Activated CD4-positive, alpha-beta T cell treated with anti-CD3 and anti-CD28 coated beads for 36 hours (primary cell): ENCODE data around the gene YBX1. TPM values are rescaled to one million over a fixed set of nuclear protein-coding genes. Genes with fewer than 3 reads are reported as not detected.
A peak's percentile ranks its signal among the peaks of the same experiment; 100 is the strongest.

Experiments
- ATAC-seq: fragments of 200-7000 bp; cut with Tn5 transposase; one replicate; pipeline ENCODE4 v1.10.0; 2021; ENCODE audit warnings: mild to moderate bottlenecking, moderate library complexity
- CTCF ChIA-PET: fragments of 350-600 bp; sonication (Branson Sonifier 250); formaldehyde crosslinking; loops from one replicate; lab custom pipeline; 2021; ENCODE audit warnings: antibody characterized with exemption; lab: Charles Lee
- POLR2A ChIA-PET: fragments of 350-600 bp; sonication (Branson Sonifier 250); formaldehyde crosslinking; loops from one replicate; lab custom pipeline; 2021; ENCODE audit warnings: antibody characterized with exemption, inconsistent platforms; lab: Charles Lee
- DNase-seq: peaks from one replicate; pipeline ENCODE4 v3.0.0-alpha.2; 2020
- H3K27ac Mint-ChIP-seq: one replicate; pipeline ENCODE4 v1.8.0; 2021; ENCODE audit warnings: mixed read lengths
- H3K27me3 Mint-ChIP-seq: one replicate; pipeline ENCODE4 v1.8.0; 2021; ENCODE audit warnings: mixed read lengths
- H3K36me3 Mint-ChIP-seq: one replicate; pipeline ENCODE4 v1.8.0; 2021; ENCODE audit warnings: low read depth, mixed read lengths
- H3K4me1 Mint-ChIP-seq: one replicate; pipeline ENCODE4 v1.8.0; 2021; ENCODE audit warnings: mixed read lengths
- H3K4me3 Mint-ChIP-seq: one replicate; pipeline ENCODE4 v1.8.0; 2021; ENCODE audit warnings: mild to moderate bottlenecking, moderate library complexity, mixed read lengths
- H3K9me3 Mint-ChIP-seq: one replicate; pipeline ENCODE4 v1.8.0; 2021; ENCODE audit warnings: low read depth, mixed read lengths
- intact Hi-C, 2 experiments: fragments of 100-400 bp; cut with DNase I in 1 of 2; cut with micrococcal nuclease in 1 of 2; formaldehyde crosslinking; loops; one replicate each; pipeline versions ENCODE4 v1.14.2 to v1.15.1; 2022 to 2024; cut with DNase I, micrococcal nuclease
- total RNA-seq, 2 experiments: library from RNA; stranded (reverse); gene quantifications; one replicate each; pipeline ENCODE4 v1.2.3, GENCODE V29; 2021

The YBX1 gene
- total RNA-seq, 2 experiments from 2014 or later, result 1,224 to 1,435 TPM

DNA sequence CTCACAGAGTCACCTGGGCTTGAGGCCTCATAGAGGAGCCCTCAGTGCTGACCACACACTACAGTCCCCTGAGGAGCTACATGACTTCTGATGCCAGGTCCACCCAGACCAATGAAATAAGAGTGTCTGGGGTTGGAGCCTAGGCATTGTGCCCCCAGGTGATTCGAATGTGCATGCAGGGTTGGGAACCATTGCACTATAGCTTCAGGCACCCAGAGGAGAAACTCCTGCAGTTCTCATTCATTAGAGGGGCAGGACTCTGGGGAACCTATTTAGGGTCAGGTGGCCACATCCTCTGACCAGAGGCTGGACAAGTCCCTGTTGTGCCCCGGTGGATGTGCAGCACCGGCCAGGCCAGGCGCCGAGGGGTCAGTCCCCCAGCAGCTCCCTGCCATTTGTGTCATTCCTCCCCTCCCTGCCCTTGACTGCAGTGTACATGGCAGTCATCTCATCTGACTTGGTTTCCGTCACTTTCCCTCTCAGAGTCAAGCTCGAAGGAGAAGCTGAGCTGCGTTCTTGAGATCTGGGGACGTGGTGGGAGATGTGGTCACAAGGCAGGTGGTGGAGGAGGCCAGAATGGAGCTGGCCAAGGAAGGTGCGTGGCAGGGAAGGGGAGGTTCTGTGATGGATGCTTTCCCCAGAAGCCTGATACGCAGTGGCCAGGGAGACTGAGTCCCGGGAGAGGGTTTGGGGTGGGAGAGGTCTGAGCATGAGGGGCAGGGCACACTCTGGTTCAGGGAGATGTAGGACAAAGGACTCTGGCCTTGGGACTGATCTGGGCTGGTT, 51.4 kb downstream of the YBX1 start:
- DNase-seq, result no peak
- H3K9me3 Mint-ChIP-seq, result no peaks in the 10 kb centered on the region
- H3K4me3 Mint-ChIP-seq, result no peak overlapping the region
- POLR2A ChIA-PET, result interaction anchor here (0.6 kb wide), 1 partner anchor 94 kb away, joined by 14 read pairs; no protein-coding TSS in a partner anchor
- ATAC-seq, result no peak
- H3K36me3 Mint-ChIP-seq, result no peaks in the 10 kb centered on the region
- H3K4me1 Mint-ChIP-seq, result peaks cover 10% of the 10 kb centered on the region
- CTCF ChIA-PET, result interaction anchor here (0.9 to 1.2 kb wide), 4 partner anchors 14 to 561 kb away, joined by 3 to 6 read pairs (median 4); no protein-coding TSS in a partner anchor
- H3K27ac Mint-ChIP-seq, result no peak overlapping the region
- intact Hi-C loops, result loop anchor here in 1 of 2 experiments (10.0 kb wide), 1 partner anchor 559 kb away; no protein-coding TSS in a partner anchor
- H3K27me3 Mint-ChIP-seq, result no peaks in the 10 kb centered on the region

DNA sequence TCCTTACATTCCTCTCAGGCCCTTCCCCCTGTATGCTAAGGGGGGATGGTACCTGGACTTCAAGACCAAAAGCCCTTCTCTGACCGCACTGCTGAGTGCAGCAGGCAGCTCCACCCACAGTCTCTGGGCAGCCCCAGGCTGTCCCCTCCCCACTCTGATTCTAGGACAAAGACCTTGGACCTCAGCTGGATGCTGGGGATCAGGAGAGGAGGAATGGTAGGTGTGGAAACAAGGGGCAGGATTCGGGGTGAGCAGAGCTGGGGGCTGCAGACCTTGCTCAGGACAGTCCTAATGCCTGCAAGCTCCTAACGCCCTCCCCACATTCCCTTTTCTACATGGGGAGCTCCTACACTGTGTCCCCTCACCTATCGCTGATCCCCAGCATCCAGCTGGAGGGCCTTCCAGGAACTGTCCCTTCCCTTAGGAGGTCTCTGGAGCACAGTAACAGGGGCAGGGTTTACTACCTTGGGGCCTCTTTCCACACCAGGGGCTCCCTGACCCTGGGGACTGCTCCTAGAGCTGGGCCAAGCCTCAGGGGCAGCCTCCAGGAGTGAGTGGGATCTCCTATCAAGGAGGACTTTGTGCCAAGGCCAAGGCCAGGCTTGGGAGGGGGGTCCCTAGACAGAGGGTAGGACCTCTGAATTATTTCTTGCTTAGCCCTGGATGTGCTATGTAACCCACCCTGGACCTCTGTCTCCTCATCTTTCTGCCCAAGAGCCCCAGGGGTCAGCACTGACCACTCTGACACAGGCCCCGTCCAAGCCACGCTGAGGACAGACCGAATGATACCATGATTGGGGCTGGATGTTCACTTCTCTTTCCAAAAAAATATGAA, 52.2 kb downstream of the YBX1 start:
- ATAC-seq (no peak), DNase-seq (no peak)
- H3K36me3 Mint-ChIP-seq, result no peaks in the 10 kb centered on the region
- no peak overlapping the region for H3K27ac Mint-ChIP-seq
- no peaks in the 10 kb centered on the region for H3K27me3 Mint-ChIP-seq
- no peaks in the 10 kb centered on the region for H3K9me3 Mint-ChIP-seq
- CTCF ChIA-PET, result interaction anchor here (1.0 to 1.2 kb wide), 3 partner anchors 13 to 562 kb away, joined by 3 to 6 read pairs (median 4); no protein-coding TSS in a partner anchor
- POLR2A ChIA-PET, result interaction anchor here (0.6 kb wide), 1 partner anchor 94 kb away, joined by 14 read pairs; no protein-coding TSS in a partner anchor
- H3K4me1 Mint-ChIP-seq, result peaks cover 10% of the 10 kb centered on the region
- H3K4me3 Mint-ChIP-seq, result no peak overlapping the region
- intact Hi-C loops, result loop anchor here in 1 of 2 experiments (10.0 kb wide), 1 partner anchor 560 kb away; no protein-coding TSS in a partner anchor

DNA sequence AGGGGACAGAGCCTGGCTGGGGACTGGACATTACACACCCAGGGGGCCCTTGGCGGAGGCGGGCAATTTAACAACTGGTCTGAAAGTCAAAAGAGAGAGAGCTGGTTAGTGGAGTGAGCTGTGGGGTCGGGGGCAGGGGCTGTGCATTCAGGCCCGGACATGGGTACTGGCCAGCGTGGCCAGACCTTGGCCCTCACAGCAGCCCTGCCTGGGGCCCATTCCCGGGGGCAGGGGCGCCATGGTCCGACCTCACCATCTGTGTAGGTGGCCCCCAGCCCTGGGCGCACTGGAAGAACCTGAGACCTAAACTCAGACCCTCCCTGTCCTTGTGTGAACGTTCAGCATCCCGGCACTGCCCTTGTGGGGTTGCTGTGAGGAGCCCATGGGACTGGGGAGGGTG, 52.8 kb downstream of the YBX1 start:
- Mint-ChIP-seq H3K27me3 (no peaks in the 10 kb centered on the region), H3K27ac (no peak overlapping the region), H3K4me1 (peaks cover 10% of the 10 kb centered on the region), H3K9me3 (no peaks in the 10 kb centered on the region), H3K36me3 (no peaks in the 10 kb centered on the region), H3K4me3 (no peak overlapping the region)
- ChIA-PET POLR2A (no interaction called here), CTCF (interaction anchor here (1.2 kb wide), 1 partner anchor 338 kb away, joined by 6 read pairs; no protein-coding TSS in a partner anchor)
- intact Hi-C loops, result loop anchor here in 1 of 2 experiments (10.0 kb wide), 1 partner anchor 560 kb away; no protein-coding TSS in a partner anchor
- ATAC-seq (no peak), DNase-seq (no peak)

DNA sequence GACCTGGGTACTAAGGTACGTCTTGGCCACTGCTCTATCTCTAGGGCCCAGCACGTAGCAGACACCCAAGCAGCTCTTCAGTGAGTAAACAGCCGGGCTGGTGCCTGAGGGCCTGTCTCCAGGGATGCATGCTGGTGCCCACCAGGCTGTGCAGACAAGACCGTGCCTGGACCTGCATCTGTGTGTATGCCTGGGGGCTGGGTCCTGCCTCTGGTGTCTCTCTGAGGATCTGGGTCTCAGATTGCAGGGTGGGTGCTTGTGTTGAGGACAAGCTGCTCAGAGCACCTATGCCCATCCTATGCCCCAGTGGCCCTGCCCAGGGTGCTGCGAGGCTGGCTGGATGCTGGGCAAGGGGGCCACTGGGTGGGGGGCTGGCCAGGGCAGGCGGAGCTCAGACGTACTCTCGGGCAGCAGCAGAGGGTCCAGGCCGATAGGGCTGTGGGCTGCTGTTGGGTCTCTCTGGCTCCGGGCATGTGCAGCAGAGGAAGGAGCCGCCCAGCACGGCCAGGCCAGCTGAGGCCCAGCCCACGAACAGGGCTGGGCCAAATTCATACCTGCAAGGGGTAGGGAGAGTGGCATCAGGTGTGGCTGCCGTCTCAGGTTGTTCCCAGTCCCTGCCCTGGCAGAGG, 53.4 kb downstream of the YBX1 start:
- ChIA-PET CTCF (no interaction called here), POLR2A (no interaction called here)
- intact Hi-C loops, result loop anchor here in 1 of 2 experiments (10.0 kb wide), 1 partner anchor 561 kb away; no protein-coding TSS in a partner anchor
- no peak for DNase-seq
- H3K36me3 Mint-ChIP-seq, result no peaks in the 10 kb centered on the region
- no peaks in the 10 kb centered on the region for H3K9me3 Mint-ChIP-seq
- no peak for ATAC-seq
- H3K27ac Mint-ChIP-seq, result no peak overlapping the region
- H3K4me3 Mint-ChIP-seq, result no peak overlapping the region
- peaks cover 10% of the 10 kb centered on the region for H3K4me1 Mint-ChIP-seq
- no peaks in the 10 kb centered on the region for H3K27me3 Mint-ChIP-seq

DNA sequence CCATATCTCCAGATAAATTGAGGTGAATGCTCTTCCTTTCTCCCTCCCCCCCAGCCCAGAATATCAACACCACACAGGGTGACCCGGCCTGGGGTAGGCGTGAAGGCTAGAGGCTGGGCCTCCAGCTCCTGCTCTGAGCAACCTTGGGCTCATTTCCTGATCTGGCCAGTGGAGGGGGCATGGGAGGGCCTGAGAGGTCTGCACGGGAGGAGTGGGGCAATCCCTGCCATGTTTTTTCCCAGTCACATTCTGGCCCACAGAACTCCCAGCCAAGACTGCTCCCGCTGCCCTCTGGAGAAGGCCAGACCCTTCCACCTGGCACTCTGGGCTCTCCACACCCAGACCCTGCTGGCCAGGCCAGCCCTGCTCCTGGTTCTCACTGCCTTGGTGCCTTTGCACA, 53.9 kb downstream of the YBX1 start:
- Mint-ChIP-seq H3K36me3 (no peaks in the 10 kb centered on the region), H3K9me3 (no peaks in the 10 kb centered on the region), H3K27me3 (no peaks in the 10 kb centered on the region), H3K4me3 (no peak overlapping the region), H3K27ac (no peak overlapping the region), H3K4me1 (peaks cover 7% of the 10 kb centered on the region)
- CTCF ChIA-PET, result no interaction called here
- ATAC-seq (peak; percentile 39), DNase-seq (peak; percentile 23)
- POLR2A ChIA-PET, result interaction anchor here (0.6 kb wide), 1 partner anchor 392 kb away, joined by 3 read pairs; no protein-coding TSS in a partner anchor
- intact Hi-C loops, result loop anchor here in 1 of 2 experiments (10.0 kb wide), 1 partner anchor 561 kb away; no protein-coding TSS in a partner anchor

DNA sequence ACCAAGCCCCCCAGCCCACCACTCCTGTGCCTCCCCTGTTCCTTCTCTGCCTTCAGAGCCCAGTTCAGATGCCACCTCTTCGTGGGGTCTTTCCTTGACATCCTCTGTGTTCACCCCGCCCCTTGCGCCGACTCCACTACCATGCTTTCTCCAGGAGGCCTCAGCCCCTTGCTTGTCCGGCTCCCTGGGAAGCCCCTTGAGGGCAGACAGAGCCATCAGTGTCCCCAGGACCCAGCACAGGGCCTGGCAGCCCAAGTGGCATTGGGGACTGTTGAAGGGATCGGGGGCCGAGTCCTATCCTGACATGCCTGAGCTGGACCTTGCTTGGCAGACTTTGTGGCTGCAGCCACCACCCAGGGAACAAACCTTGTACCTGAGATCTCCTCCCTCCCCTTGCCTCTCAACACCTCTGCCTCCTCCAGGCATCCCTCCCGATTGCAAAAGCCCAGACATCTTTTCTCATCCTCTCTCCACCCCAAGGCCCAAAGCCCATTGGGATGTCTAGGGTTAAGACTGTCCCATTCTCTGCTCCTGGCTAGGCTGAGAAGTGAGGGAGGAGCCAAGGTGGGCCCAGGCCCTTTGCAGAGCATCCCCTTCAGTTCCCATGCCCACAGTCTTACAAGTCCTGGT, 54.5 kb downstream of the YBX1 start:
- no peaks in the 10 kb centered on the region for H3K27me3 Mint-ChIP-seq
- no peak overlapping the region for H3K4me3 Mint-ChIP-seq
- H3K36me3 Mint-ChIP-seq, result no peaks in the 10 kb centered on the region
- no peak overlapping the region for H3K27ac Mint-ChIP-seq
- intact Hi-C loops, result loop anchor here in 1 of 2 experiments (10.0 kb wide), 1 partner anchor 562 kb away; no protein-coding TSS in a partner anchor
- POLR2A ChIA-PET, result interaction anchor here (0.6 kb wide), 1 partner anchor 392 kb away, joined by 3 read pairs; no protein-coding TSS in a partner anchor
- peaks cover 7% of the 10 kb centered on the region for H3K4me1 Mint-ChIP-seq
- no peaks in the 10 kb centered on the region for H3K9me3 Mint-ChIP-seq
- DNase-seq, result no peak
- no peak for ATAC-seq
- CTCF ChIA-PET, result interaction anchor here (1.0 kb wide), 1 partner anchor 97 kb away, joined by 4 read pairs; no protein-coding TSS in a partner anchor

DNA sequence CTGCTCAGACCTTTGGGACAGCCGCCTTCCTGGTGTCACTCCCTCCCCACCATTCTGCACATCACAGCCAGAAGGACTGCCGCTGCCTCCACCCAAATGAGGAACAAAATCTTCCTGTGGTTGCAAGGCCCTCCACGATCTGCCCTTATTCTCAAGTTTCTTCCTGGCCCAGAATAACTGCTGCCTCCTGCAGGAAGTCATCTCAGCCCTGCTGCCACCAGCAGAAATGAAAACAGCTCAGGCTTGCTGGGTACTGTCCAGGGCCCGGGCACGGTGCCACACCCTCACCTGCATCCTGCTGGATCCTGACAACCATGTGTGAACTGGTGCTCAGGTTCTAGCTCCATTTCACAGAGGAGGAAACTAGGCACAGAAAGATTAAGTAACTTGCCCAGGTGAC, 55.0 kb downstream of the YBX1 start:
- no peak overlapping the region for H3K4me3 Mint-ChIP-seq
- DNase-seq, result peak; percentile 14
- ChIA-PET POLR2A (no interaction called here), CTCF (interaction anchor here (0.7 to 1.0 kb wide), 2 partner anchors 97 to 405 kb away, joined by 3 to 4 read pairs; no protein-coding TSS in a partner anchor)
- no peak for ATAC-seq
- H3K27ac Mint-ChIP-seq, result peak overlapping the region; percentile 7
- intact Hi-C loops, result loop anchor here in 1 of 2 experiments (10.0 kb wide), 1 partner anchor 562 kb away; no protein-coding TSS in a partner anchor
- no peaks in the 10 kb centered on the region for H3K27me3 Mint-ChIP-seq
- peaks cover 7% of the 10 kb centered on the region for H3K4me1 Mint-ChIP-seq
- no peaks in the 10 kb centered on the region for H3K36me3 Mint-ChIP-seq
- H3K9me3 Mint-ChIP-seq, result no peaks in the 10 kb centered on the region

DNA sequence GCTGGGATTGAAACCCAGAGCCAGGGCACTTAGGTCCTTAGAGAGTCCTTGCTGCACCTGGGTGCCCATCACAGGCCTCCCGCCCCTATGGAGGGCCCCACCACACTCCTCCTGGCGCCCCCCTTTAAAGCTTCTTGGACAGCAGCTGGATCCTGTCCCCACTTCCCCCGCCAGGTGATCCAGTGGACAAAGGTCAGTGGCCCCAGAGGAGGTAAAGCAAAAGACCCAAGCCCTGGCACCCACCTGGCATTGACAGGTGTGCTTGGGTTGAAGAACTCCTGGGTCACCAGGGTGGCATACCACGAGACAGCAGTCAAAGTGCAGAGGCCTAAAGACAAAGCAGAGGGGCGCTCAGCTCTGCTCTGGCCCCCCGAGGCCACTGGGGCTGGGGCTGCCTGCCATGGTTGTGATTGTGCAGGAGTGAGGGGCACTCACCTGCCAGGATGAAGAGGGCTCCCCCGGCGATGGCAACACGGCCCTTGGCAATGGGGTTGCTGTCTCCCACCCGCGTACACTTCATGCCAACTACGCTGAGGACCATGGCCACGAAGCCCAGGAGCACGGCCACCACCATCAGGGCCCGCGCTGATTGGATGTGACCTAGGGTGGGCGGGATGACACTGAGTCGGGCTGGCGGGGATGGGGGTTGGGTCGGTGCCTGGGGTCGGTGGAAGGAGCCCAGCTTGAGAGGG, 55.9 kb downstream of the YBX1 start:
- H3K9me3 Mint-ChIP-seq, result no peaks in the 10 kb centered on the region

DNA sequence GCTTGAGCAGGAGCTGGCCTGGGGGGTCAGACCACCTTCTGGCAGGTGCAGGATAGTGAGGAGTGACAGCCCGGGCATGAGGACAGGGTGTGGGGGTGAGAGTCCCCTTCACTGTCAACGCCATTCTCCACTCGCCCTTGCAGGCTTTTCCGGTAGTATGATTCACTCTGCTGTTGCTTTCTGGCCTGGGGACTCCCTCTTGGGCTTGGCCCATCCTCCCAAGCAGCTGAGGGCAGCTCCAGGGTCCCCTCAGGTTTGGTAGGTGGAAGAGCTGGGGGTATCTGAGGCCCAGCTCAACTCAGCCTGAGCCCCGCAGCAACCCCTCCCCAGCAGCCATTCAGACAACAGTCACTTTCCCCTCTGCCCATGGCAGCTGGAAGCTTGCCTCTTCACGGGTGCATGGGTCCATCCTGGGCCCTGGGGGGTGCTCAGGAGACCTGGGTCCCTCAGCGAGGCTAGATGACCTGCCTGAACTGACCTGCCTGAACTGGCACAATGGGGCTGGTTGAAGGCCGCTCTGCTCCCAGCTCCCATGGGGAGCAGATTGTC, 56.5 kb downstream of the YBX1 start:
- ATAC-seq (no peak), DNase-seq (no peak)
- POLR2A ChIA-PET, result no interaction called here
- no peaks in the 10 kb centered on the region for H3K9me3 Mint-ChIP-seq
- peaks cover 7% of the 10 kb centered on the region for H3K4me1 Mint-ChIP-seq
- CTCF ChIA-PET, result interaction anchor here (0.6 to 0.9 kb wide), 3 partner anchors 9 to 297 kb away, joined by 3 to 4 read pairs (median 3); no protein-coding TSS in a partner anchor
- H3K36me3 Mint-ChIP-seq, result no peaks in the 10 kb centered on the region
- no peak overlapping the region for H3K27ac Mint-ChIP-seq
- no peak overlapping the region for H3K4me3 Mint-ChIP-seq
- no peaks in the 10 kb centered on the region for H3K27me3 Mint-ChIP-seq
- intact Hi-C loops, result loop anchor here in 1 of 2 experiments (10.0 kb wide), 1 partner anchor 564 kb away; no protein-coding TSS in a partner anchor

More for the DNA sequence above, 55.9 kb downstream of the YBX1 start:
- Mint-ChIP-seq H3K4me1 (peaks cover 7% of the 10 kb centered on the region), H3K27ac (no peak overlapping the region), H3K4me3 (no peak overlapping the region), H3K27me3 (no peaks in the 10 kb centered on the region), H3K36me3 (no peaks in the 10 kb centered on the region)
- CTCF ChIA-PET, result interaction anchor here (0.6 to 1.0 kb wide), 5 partner anchors 9 to 406 kb away, joined by 3 to 4 read pairs (median 3); no protein-coding TSS in a partner anchor
- ATAC-seq (no peak), DNase-seq (no peak)
- intact Hi-C loops, result loop anchor here in 1 of 2 experiments (10.0 kb wide), 1 partner anchor 563 kb away; no protein-coding TSS in a partner anchor
- POLR2A ChIA-PET, result no interaction called here
